GM18909 (cell line): ENCODE data around the gene PASK.
"Not testable (repeated sequence)": the region's sequence is repeated elsewhere in the genome, so short reads cannot be mapped to it uniquely, and the experiment has no call there.

Experiments
- ATAC-seq: cut with Tn5 transposase; IDR thresholded peaks from one replicate; pipeline ENCODE4 v1.9.1; 2021; ENCODE audit warnings: mild to moderate bottlenecking; ENCODE audit not compliant: unreplicated experiment, poor library complexity

Gene PASK

GRCh38 chr2:241148891-241149674, at the start of gene PASK:
PASK (minus strand) TSS chr2:241149472; CDS start chr2:241143032, 6,440 bp downstream.
- ATAC-seq, result peak; percentile 77

DNA sequence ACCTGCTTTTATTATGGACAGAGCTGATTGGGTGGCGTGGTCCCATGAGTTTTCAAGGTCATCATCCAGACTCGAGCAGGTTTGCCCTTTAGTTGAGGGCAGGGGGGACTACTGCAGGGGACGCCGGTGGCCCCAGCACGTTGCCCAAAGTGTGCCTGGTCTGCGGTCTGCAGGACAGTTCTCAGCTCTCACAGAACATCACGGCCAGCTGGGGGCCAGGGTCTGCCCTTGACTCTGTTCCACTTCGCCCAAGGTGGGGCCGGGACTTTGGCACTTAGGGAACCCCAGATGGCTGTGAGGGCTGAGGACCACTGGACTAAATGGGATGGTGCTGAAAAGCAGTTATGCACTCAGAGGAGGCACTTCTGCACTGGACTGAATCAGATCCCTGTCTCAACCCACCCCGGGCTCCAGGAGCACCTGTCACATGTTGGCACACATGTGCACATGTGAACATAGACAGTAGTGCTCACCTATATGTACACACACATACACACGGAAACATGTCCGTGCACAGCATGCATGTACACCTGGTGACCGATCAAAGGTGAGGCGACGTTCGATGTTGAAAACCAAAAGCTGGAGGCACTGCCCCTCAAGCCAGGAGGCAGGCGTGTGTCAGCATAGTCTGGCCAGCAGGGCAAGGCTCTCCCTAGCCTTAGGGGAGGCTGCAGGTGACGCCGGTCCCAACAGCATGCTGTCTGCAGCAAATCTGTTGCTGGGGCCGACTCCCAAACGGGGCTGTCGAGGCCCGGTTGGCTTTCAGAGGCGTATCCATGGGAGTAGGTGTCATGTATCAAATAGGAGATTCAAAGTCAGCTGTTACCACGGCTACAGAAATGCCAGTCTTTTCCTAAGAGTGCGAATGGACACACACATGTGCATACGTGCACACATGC, 49.4 kb upstream of the PASK start:
- no peak for ATAC-seq

DNA sequence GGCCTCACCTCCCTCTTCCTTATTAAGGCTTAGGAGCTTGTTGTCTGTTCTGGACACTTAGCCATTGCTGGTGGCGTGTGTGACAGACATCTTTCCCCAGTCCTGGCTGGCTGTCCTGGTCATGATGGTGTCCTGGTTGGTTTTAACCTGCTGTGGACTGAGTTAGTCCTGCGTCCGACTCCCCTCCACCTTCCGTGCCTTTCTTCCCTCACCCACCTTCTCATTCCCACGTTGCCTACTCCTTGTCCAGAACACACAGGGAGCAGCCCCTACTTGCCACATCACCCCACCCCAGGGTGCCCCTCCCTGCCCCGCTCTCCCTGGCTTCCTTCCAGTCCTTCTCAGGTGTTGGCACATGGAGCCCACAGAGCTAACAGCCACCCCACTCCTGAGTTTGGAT, 48.7 kb upstream of the PASK start:
- ATAC-seq, result no peak

- not testable (repeated sequence) for ATAC-seq
These were observed 48.0 kb upstream of the PASK start for GRCh38 chr2:241197246-241197645.

DNA sequence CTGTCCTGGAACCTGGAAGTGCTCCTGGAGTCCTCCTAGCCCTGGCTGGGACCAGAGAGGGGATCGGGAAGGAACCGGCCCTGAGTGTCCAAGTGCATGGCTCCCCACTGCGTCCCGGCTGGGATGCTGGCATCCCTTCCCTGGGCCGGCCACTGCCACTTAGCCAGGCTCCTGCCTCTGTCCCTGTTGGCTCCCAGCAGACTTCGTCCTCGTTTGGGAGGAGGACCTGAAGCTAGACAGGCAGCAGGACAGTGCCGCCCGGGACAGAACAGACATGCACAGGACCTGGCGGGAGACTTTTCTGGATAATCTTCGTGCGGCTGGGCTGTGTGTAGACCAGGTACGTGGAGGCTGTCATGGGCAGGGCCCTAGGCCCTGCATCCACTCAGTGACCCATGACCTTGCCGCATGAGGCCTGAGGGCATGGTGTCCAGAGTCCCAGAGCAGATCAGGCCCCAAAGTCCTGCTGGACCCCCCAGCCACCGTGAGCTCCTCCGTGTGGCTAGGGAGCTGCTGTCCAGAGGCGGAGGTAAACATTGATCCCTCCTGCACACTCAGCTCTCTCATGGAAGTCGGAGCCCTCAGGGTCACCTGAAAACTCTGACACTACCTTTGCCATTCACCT, 46.3 kb upstream of the PASK start:
- ATAC-seq, result no peak

DNA sequence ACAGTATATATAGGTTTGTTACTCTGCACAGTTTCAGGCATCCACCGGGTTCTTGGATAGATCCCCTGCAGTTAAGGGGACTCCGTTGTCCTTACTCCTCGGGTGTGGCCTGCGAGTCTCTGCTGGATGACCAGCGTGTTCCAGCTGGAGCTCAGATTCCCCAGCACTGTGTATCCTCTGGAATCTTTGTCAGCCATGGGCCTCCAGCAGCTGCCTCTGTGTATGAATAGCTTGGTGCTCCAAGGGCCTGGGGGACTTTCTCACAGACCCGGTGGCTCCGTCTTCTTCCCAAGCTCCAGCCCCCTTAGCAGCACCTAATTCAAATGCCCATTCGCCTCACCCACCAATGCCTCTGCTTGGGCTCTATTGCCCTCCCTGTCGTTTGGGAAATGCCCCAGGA, 45.5 kb upstream of the PASK start:
- no peak for ATAC-seq

- ATAC-seq, result no peak
These were observed 44.0 kb upstream of the PASK start for GRCh38 chr2:241193271-241193670.

GRCh38 chr2:241191081-241191480, 41.8 kb upstream of the PASK start:
- no peak for ATAC-seq

GRCh38 chr2:241190291-241190981, 41.2 kb upstream of the PASK start:
- ATAC-seq, result no peak

GRCh38 chr2:241189856-241190201, 40.6 kb upstream of the PASK start:
- ATAC-seq, result no peak

- no peak for ATAC-seq
These were observed 40.0 kb upstream of the PASK start for GRCh38 chr2:241189093-241189855.

DNA sequence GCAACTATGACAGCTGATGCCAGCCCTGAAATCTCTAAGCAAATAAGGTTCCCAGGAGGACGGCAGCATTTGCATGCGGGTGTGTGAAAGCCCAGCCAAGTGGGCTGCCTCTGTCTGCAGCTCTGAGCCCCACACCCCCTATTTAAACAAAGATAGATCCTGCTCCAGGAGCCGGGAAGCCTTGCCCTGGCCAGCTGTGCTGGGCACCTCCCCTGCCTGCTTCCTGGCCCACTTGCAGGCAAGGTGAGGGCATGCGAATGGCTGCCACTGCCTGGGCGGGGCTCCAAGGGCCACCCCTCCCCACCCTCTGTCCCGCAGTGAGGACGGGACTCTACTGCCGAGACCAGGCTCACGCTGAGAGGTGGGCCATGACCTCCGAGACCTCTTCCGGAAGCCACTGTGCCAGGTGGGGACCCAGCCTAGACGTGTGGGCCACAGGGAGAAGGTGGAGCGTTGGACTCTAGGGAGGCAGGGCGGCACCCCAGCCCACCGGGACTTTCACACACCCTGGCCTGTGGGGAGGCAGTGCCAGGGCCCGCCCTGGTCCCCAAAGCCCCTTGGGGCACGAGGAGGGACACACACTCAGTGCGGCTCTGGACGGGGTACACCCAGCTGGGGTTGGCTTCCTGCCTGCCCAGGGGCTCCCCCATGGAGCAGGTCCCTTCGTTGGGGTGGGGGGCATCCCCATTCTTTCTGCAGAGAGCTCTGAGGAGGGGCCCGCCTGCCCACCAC, 39.3 kb upstream of the PASK start, which contains the start of gene ANO7:
ANO7 (plus strand) TSS at position 317 of the 732 bp plus-strand sequence. CDS start 1,387 bp downstream, outside the sequence.
- ATAC-seq, result no peak

DNA sequence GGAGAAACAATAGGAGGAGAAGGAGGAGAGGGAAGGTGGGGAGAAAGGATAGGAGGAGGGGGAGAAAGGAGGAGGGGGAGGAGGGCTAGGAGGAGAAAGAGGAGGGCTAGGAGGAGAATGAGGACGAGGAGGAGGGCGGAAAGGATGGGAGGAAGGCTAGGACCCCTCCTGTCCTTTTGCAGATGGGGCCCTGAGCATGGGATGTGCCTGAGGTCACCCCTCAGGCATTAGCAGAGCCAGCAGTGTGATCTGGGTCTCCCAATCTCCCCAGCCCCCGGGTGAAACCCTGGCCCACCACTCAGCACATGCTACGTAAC, 38.6 kb upstream of the PASK start:
- no peak for ATAC-seq

DNA sequence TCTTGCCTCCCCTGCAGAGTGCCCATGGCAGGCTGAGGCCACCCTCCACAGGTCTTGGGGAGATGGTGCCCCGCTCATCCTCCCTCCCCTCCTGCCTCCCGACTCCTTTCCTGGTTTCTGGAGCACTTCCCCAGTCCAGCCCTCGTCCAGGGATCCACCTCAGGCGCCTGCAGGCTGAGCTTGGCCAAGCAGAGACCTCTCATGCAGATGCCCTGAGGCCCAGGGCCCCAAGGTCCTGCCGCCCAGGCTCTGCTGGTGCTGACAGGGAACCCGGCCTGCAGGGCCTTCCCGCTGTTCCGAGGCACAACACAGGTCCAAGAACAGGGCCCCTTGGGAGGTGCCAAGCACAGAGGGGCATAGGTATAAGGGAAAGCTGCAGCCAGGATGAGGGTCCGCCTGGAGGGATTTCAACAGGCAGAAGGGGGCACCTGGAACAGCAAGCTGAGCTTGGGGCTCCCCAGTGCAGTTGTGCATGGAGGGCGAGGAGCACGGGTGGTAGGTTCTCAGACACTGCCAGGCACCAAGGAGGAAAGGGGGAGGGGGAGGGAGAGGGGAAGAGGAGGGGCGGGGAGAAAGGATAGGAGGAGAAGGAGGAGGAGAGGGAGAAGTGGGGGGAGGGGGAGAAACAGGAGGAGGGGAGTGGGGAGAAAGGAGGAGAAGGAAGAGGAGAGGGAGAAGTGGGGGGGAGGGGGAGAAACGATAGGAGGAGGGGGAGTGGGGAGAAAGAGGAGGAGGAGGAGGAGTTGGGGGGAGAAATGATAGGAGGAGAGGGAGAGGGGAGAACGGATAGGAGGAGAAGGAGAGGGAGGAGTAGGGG, 38.0 kb upstream of the PASK start:
- no peak for ATAC-seq

GRCh38 chr2:241185961-241186360, 36.7 kb upstream of the PASK start:
- no peak for ATAC-seq

GRCh38 chr2:241184901-241185300, 35.6 kb upstream of the PASK start:
- ATAC-seq, result no peak

DNA sequence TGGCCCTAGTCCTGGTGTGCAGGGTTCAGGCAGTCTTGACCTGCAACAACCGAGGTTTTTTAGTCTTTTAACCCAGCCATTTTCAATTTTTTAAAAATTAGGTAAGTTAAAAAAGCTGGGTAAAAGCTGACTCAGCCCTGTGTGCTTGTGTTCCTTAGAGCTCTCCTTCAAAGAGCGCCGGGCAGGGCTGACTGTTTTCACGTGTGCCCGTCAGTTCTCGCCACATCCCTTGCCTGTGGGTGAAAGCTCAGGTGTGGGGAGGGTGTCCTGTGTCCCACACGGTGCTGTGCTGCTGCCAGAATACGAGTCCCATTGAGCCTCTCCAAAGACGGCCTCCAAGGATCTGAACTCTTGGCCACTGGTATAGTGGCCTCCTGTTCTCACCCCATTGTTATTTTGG, 33.9 kb upstream of the PASK start:
- ATAC-seq, result no peak

DNA sequence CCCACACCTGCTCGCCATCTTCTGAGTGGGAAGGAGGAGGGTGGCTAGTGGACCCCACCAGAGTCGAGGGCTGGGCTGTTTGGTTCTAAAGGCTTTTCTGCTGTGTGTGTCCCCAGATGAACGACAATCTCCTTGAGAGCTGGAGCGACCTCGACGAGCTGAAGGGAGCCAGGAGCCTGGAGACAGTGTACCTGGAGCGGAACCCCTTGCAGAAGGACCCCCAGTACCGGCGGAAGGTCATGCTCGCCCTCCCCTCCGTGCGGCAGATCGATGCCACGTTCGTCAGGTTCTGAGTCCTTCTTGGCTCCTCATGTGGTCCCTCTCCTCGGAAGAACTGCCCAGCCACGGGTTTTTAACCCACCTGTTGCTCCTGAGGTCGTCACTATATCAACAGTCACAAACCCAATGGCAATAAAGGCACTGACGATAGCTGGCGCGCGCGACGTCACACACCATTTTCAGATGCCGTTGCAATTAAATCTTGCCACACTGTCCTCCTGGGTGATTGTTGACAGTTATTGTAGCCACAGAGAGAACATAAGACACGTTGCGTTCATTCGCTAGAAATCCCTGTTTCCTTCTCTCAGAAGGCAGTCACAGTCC, 33.4 kb upstream of the PASK start:
- no peak for ATAC-seq
